ENCODE data around the gene LCN15.

Gene LCN15

DNA sequence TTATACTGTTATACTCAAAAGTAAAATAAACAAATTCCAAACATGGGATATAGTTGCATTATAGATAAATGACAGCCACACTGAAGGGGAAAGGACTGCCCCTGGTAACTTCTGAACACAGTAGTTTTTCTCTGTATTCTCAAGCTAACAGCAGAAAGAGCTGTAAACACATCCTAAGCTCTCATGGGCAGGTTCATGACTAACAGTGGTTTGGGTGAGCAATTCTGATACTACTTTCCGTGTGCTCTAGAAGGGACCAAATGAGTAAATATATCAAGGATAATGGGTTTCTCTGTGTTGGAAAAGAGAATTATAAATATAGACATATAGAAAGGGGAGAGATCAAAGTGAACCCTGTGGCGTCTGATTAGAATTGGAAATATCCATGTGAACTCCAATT is 13.8 kb downstream of the LCN15 start:
- no peak overlapping the region for H3K27ac ChIP-seq (ENCODE audit: poor library complexity, severe bottlenecking)

DNA sequence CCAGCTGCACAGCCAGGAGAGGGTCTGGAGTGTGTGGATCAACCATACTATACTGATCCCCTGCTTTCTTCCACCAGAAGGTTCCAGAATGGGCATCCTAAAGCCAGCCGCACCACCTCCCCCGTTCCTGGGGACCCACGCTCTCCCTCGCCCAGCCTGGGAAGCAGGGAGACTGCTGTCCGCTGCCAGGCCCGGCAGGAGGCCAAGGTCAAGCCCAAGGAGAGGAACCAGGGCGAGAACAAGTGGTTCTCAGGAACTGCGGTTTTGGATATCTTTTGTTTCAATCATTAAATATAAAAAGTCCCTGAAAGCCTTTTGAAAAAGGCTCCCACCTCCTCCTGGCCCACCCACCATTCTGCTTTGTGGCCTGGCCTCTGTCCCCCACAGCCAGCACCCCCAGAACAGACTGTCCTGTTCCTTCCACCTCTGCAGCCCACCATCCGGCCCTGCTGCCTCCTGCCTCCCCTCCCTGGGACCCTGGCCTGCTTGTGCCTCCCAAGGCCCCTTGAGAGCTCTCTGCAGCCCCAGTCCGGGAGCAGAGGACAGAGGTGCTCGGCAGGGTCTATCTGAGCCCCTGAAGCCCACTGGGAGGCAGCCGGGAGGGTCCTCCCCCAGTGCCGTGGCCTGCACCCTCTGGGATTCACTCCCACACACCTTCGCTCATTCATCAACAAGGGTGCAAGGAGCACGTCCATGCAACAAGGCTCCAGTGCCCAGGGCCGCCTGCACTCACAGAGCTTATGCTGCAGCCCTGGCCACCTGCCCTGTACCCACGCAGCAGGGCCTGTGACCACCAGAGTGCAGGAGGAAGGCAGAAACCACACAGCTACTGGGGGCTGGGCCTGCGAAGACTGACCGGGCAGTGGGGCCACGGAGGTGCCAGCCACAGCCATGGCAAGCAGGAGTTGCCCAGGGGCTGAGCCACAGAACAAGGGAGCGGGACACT is 15.4 kb downstream of the LCN15 start:
- Histone ChIP-seq H3K36me3 (ENCODE audit: low read depth) (no peaks in the 10 kb centered on the region), H3K27me3 (ENCODE audit: insufficient read depth, poor library complexity, severe bottlenecking) (peaks cover 3% of the 10 kb centered on the region), H3K4me3 (ENCODE audit: severe bottlenecking) (no peak overlapping the region), H3K4me1 (ENCODE audit: insufficient read depth, poor library complexity, severe bottlenecking) (no peaks in the 10 kb centered on the region), H3K9me3 (ENCODE audit: severe bottlenecking) (no peaks in the 10 kb centered on the region), H3K27ac (ENCODE audit: poor library complexity, severe bottlenecking) (no peak overlapping the region)
- ATAC-seq (ENCODE audit: low read depth) = no peak
- TF ChIP-seq, protein P1, sequence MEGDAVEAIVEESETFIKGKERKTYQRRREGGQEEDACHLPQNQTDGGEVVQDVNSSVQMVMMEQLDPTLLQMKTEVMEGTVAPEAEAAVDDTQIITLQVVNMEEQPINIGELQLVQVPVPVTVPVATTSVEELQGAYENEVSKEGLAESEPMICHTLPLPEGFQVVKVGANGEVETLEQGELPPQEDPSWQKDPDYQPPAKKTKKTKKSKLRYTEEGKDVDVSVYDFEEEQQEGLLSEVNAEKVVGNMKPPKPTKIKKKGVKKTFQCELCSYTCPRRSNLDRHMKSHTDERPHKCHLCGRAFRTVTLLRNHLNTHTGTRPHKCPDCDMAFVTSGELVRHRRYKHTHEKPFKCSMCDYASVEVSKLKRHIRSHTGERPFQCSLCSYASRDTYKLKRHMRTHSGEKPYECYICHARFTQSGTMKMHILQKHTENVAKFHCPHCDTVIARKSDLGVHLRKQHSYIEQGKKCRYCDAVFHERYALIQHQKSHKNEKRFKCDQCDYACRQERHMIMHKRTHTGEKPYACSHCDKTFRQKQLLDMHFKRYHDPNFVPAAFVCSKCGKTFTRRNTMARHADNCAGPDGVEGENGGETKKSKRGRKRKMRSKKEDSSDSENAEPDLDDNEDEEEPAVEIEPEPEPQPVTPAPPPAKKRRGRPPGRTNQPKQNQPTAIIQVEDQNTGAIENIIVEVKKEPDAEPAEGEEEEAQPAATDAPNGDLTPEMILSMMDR (IDR thresholded peaks at IDR 0.05; ENCODE audit: poor library complexity, severe bottlenecking) = no peak
- no peak for DNase-seq (ENCODE audit: low spot score)

More for the DNA sequence above, 13.8 kb downstream of the LCN15 start:
- ATAC-seq (ENCODE audit: low read depth) = 0 out of 3 replicates have a peak, but pooled peaks have one; percentile 24
- TF ChIP-seq, protein P1 (IDR thresholded peaks at IDR 0.05; ENCODE audit: poor library complexity, severe bottlenecking) = no peak
- Histone ChIP-seq H3K27me3 (ENCODE audit: insufficient read depth, poor library complexity, severe bottlenecking) (no peaks in the 10 kb centered on the region), H3K4me3 (ENCODE audit: severe bottlenecking) (no peak overlapping the region), H3K36me3 (ENCODE audit: low read depth) (no peaks in the 10 kb centered on the region), H3K4me1 (ENCODE audit: insufficient read depth, poor library complexity, severe bottlenecking) (no peaks in the 10 kb centered on the region), H3K9me3 (ENCODE audit: severe bottlenecking) (no peaks in the 10 kb centered on the region)
- DNase-seq (ENCODE audit: low spot score) = no peak

DNA sequence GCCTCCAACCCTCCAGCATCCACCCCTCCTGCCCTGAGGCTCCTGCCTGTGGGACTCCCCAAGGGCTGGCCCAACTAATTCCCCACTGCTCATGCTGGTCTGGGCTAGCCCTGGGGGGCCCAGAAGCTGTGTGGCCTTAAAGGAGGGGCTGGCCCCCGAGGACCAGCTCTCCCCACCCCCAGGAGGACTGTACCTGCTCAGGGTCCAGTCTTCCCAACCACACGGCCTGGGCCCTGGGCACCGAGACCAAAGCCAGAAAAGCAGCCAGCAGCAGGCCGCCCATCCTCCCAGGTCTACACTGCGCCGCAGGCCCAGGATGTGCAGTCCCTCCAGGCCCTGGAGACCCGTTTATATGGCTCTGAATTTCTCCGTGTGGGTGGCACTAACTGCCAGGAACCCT is 16.1 kb downstream of the LCN15 start, which contains the start of gene LCN6:
TSS of gene LCN6 (minus strand) at position 325 of the 400 bp plus-strand sequence. CDS start at position 283, 42 bp downstream.
- Histone ChIP-seq H3K9me3 (ENCODE audit: severe bottlenecking) (no peaks in the 10 kb centered on the region), H3K36me3 (ENCODE audit: low read depth) (no peaks in the 10 kb centered on the region), H3K27me3 (ENCODE audit: insufficient read depth, poor library complexity, severe bottlenecking) (peaks cover 10% of the 10 kb centered on the region), H3K4me3 (ENCODE audit: severe bottlenecking) (no peak within 1 kb of the TSS), H3K4me1 (ENCODE audit: insufficient read depth, poor library complexity, severe bottlenecking) (no peaks in the 10 kb centered on the region), H3K27ac (ENCODE audit: poor library complexity, severe bottlenecking) (no peak within 1 kb of the TSS)
- TF ChIP-seq, protein P1 (IDR thresholded peaks at IDR 0.05; ENCODE audit: poor library complexity, severe bottlenecking) = no peak
- DNase-seq (ENCODE audit: low spot score) (peak; percentile 57), ATAC-seq (ENCODE audit: low read depth) (no peak)

DNA sequence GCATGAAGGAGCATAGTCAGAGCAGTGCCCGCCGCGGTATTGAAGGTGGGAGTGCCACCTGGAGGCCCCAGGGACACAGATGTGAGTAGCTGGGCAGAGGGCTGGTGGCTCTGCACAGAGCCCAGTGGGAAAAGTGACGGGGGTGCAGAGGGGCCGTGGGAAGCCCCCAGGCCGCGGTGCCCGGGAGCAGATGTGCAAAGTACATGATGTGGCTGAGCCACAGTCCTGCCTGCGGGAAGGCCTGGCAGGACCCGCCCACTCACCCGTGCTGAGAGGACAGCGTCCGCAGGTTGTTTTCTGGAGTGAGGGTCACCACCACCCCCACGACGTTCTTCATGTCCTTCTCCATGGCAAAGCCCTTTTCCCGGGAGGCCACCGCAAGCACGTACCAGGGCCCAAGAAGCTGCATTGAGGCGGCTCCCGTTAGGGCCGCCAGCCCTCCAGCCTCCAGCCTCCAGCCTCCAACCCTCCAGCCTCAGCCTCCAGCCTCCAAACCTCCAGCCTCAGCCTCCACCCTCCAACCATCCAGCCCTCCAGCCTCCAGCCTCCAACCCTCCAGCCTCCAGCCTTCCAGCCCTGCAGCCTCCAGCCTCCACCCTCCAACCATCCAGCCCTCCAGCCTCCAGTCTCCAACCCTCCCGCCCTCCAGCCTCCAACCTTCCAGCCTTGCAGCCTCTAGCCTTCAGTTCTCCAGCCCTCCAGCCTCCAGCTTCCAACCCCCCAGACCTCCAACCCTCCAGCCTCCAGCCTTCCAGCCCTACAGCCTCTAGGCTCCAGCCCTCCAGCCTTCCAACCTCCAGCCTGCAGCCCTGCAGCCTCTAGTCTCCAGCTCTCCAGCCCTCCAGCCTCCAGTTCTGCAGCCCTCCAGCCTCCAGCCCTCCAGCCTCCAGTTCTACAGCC is 16.9 kb downstream of the LCN15 start:
- no peak overlapping the region for H3K4me3 ChIP-seq (ENCODE audit: severe bottlenecking)
- TF ChIP-seq, protein P1 (IDR thresholded peaks at IDR 0.05; ENCODE audit: poor library complexity, severe bottlenecking) = no peak

More for the DNA sequence above, 16.9 kb downstream of the LCN15 start:
- Histone ChIP-seq H3K9me3 (ENCODE audit: severe bottlenecking) (no peaks in the 10 kb centered on the region), H3K27me3 (ENCODE audit: insufficient read depth, poor library complexity, severe bottlenecking) (peaks cover 18% of the 10 kb centered on the region), H3K4me1 (ENCODE audit: insufficient read depth, poor library complexity, severe bottlenecking) (no peaks in the 10 kb centered on the region), H3K36me3 (ENCODE audit: low read depth) (no peaks in the 10 kb centered on the region), H3K27ac (ENCODE audit: poor library complexity, severe bottlenecking) (no peak overlapping the region)
- DNase-seq (ENCODE audit: low spot score) = no peak
- ATAC-seq (ENCODE audit: low read depth) = no peak
